ENCODE measurements around the gene PUS3.

DNA sequence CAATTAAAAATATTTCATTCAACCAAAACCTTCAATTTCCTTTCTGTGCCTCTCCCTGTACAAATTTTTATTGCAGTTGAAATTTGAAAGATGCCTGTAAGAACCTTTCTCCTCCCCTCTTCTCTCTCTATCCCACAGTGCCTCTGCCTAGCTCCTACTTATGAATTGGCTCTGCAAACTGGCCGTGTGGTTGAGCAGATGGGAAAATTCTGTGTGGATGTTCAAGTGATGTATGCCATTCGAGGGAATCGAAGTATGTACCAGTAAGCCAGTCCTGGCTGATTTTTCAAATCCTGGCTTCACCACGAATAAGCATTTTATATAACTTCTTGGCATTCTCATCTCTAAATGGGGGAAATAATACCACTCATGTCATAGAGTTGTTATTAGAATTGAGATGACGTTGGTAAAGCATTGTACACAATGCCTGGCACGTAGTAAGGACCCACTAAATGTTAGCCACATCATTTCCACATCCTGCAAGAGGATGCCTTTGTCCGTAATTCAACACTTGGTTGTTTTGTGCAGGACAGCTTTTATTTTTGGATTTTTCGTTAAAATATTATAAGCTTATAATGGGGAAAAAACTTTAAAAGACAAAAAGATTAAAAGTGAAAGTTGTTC is 7.3 kb upstream of the PUS3 start:
- TF ChIP-seq POLR2AphosphoS5 (IDR thresholded peaks at IDR 0.05; ENCODE audit: borderline replicate concordance, low read depth, low read length), result no peak
- no peak for TF ChIP-seq EZH2 (IDR thresholded peaks at IDR 0.05)

All from SK-N-MC (cell line).